ENCODE results near the gene GRID1. TPM values are rescaled to one million over a fixed set of nuclear protein-coding genes. Genes with fewer than 3 reads are reported as not detected.
"Not testable (repeated sequence)": the region's sequence is repeated elsewhere in the genome, so short reads cannot be mapped to it uniquely, and the experiment has no call there.

GRID1 gene
- total RNA-seq, 1 experiment from 2014 or later = not detected

DNA sequence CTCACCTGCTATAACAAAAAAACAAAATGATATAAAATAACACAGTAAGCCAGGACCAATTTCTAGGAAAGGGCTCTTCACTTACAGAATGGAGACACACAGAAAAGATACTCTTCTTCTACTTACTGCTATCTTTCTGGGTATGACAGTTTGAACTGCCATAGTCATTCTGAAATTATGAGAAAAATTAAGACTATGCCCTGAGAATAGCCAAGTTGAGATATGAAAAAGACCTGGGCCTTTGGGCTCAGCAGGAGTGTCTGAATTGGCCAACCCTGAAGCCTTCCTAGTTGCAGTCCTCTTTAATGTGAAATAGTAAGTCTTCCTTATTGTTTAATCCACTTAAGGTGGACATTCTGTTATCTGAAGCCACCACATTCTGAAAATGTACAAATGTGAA lies 519.5 kb downstream of the GRID1 start:
- Histone ChIP-seq H3K27ac (no peak overlapping the region), H3K4me1 (replicated peaks; ENCODE audit: insufficient read depth) (no peaks in the 10 kb centered on the region), H3K4me2 (no peak overlapping the region), H3K4me3 (no peak overlapping the region), H3K27me3 (ENCODE audit: insufficient read depth, low read depth) (no peaks in the 10 kb centered on the region), H3K79me2 (ENCODE audit: low read depth) (no peaks in the 10 kb centered on the region), H3K9me2 (ENCODE audit: insufficient read depth) (no peaks in the 10 kb centered on the region), H3K9me3 (ENCODE audit: insufficient read depth, low read depth) (no peaks in the 10 kb centered on the region), H4K20me1 (ENCODE audit: insufficient read depth) (no peaks in the 10 kb centered on the region), H3F3A (ENCODE audit: insufficient read depth, low read depth) (no peaks in the 10 kb centered on the region), H2AFZ (no peak overlapping the region), H3K36me3 (ENCODE audit: low read depth) (no peaks in the 10 kb centered on the region)
- BruUV-seq (replicated peaks) = no TSS peak
- CTCF ChIA-PET = no interaction called here
- intact Hi-C loops (cut with micrococcal nuclease; ENCODE audit: unreplicated experiment) = no loop called here
- no peak for TF ChIP-seq EZH2 (IDR thresholded peaks at IDR 0.05; ENCODE audit: low read depth)
- TF ChIP-seq, protein P1, sequence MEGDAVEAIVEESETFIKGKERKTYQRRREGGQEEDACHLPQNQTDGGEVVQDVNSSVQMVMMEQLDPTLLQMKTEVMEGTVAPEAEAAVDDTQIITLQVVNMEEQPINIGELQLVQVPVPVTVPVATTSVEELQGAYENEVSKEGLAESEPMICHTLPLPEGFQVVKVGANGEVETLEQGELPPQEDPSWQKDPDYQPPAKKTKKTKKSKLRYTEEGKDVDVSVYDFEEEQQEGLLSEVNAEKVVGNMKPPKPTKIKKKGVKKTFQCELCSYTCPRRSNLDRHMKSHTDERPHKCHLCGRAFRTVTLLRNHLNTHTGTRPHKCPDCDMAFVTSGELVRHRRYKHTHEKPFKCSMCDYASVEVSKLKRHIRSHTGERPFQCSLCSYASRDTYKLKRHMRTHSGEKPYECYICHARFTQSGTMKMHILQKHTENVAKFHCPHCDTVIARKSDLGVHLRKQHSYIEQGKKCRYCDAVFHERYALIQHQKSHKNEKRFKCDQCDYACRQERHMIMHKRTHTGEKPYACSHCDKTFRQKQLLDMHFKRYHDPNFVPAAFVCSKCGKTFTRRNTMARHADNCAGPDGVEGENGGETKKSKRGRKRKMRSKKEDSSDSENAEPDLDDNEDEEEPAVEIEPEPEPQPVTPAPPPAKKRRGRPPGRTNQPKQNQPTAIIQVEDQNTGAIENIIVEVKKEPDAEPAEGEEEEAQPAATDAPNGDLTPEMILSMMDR (conservative IDR thresholded peaks at IDR 0.05) = no peak
- POLR2A ChIA-PET (ENCODE audit: unreplicated experiment) = no interaction called here
- no peak for DNase-seq

DNA sequence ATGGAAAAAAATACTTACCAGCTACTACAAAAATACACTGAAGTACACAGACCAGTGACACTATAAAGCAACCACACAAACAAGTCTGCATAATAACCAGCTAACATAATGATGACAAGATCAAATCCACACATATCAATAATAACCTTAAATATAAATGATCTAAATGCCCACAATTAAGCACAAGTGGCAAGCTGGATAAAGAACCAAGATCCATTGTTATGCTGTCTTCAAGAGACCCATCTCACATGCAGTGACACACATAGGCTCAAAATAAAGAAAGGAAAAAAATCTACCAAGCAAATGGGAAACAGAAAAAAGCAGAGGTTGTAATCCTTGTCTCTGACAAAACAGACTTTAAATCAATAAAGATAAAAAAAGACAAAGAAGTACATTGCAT lies 527.9 kb downstream of the GRID1 start:
- H3K4me1 ChIP-seq (replicated peaks; ENCODE audit: insufficient read depth); H3K9me3 ChIP-seq (ENCODE audit: insufficient read depth, low read depth); CTCF ChIA-PET; H4K20me1 ChIP-seq (ENCODE audit: insufficient read depth); H3K4me2 ChIP-seq; BruUV-seq (replicated peaks); H3K36me3 ChIP-seq (ENCODE audit: low read depth); H3K9me2 ChIP-seq (ENCODE audit: insufficient read depth); DNase-seq; H3K27me3 ChIP-seq (ENCODE audit: insufficient read depth, low read depth); H3F3A ChIP-seq (ENCODE audit: insufficient read depth, low read depth); POLR2A ChIA-PET (ENCODE audit: unreplicated experiment); H3K4me3 ChIP-seq; H3K79me2 ChIP-seq (ENCODE audit: low read depth); H3K27ac ChIP-seq; intact Hi-C loops (cut with micrococcal nuclease; ENCODE audit: unreplicated experiment); H2AFZ ChIP-seq: not testable (repeated sequence)

DNA sequence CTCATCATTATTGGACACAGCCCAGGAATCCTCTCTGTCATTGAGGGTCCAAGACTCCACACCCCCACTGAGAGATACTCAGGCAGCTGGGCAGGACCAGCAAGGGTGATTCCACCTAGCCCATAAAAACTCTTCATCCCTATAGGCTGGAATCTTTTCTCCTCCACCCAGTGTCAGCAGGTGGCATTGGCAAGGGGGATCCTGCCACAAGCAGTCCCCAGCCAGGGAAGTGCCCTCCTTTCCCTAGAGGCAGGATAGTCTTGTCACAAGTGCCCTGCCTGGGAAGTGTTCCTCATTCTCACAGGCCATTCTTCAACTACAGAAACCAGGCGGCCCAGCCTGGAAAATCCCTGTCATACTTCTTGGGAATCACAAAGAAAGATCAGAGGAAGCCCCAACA lies 533.6 kb downstream of the GRID1 start:
- intact Hi-C loops (cut with micrococcal nuclease; ENCODE audit: unreplicated experiment) = no loop called here
- no peak for TF ChIP-seq EZH2 (IDR thresholded peaks at IDR 0.05; ENCODE audit: low read depth)
- TF ChIP-seq, protein P1 (conservative IDR thresholded peaks at IDR 0.05) = no peak
- Histone ChIP-seq H3K9me2 (ENCODE audit: insufficient read depth) (no peaks in the 10 kb centered on the region), H2AFZ (no peak overlapping the region), H3K27ac (no peak overlapping the region), H3K27me3 (ENCODE audit: insufficient read depth, low read depth) (no peaks in the 10 kb centered on the region), H3K4me1 (replicated peaks; ENCODE audit: insufficient read depth) (no peaks in the 10 kb centered on the region), H3K9me3 (ENCODE audit: insufficient read depth, low read depth) (no peaks in the 10 kb centered on the region), H3K4me3 (no peak overlapping the region), H4K20me1 (ENCODE audit: insufficient read depth) (no peaks in the 10 kb centered on the region), H3K4me2 (no peak overlapping the region), H3K36me3 (ENCODE audit: low read depth) (no peaks in the 10 kb centered on the region), H3F3A (ENCODE audit: insufficient read depth, low read depth) (no peaks in the 10 kb centered on the region), H3K79me2 (ENCODE audit: low read depth) (no peaks in the 10 kb centered on the region)
- ChIA-PET POLR2A (ENCODE audit: unreplicated experiment) (no interaction called here), CTCF (no interaction called here)
- no TSS peak for BruUV-seq (replicated peaks)
- DNase-seq = no peak

DNA sequence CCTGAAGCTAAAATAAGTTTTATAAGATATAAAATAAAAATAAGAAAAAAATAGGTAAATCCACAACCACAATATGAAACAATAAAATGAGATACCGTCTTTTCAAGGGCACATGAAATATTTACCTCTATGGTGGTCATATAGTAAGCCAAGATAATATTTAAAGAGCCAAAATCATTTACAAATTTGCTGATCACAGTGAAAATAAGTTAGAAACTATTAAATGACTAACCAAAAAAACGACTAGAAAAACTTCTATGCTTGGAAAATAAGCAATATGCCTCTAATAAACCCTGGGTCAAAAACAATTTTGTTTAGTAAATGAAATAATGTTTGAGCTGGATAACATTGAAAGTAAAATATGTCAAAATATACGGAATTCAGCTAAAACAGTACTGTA lies 535.2 kb downstream of the GRID1 start:
- H3K9me2 ChIP-seq (ENCODE audit: insufficient read depth) = no peaks in the 10 kb centered on the region
- ChIA-PET CTCF (no interaction called here), POLR2A (ENCODE audit: unreplicated experiment) (no interaction called here)
- no peaks in the 10 kb centered on the region for H3K4me1 ChIP-seq (replicated peaks; ENCODE audit: insufficient read depth)
- H3K79me2 ChIP-seq (ENCODE audit: low read depth) = no peaks in the 10 kb centered on the region
- no peak overlapping the region for H2AFZ ChIP-seq
- intact Hi-C loops (cut with micrococcal nuclease; ENCODE audit: unreplicated experiment) = no loop called here
- TF ChIP-seq, protein P1 (conservative IDR thresholded peaks at IDR 0.05) = no peak
- no peak for TF ChIP-seq EZH2 (IDR thresholded peaks at IDR 0.05; ENCODE audit: low read depth)
- no peak for DNase-seq
- no peaks in the 10 kb centered on the region for H3K36me3 ChIP-seq (ENCODE audit: low read depth)
- H3K27ac ChIP-seq = no peak overlapping the region
- no peaks in the 10 kb centered on the region for H3K27me3 ChIP-seq (ENCODE audit: insufficient read depth, low read depth)
- no peaks in the 10 kb centered on the region for H3K9me3 ChIP-seq (ENCODE audit: insufficient read depth, low read depth)
- no peaks in the 10 kb centered on the region for H3F3A ChIP-seq (ENCODE audit: insufficient read depth, low read depth)
- no TSS peak for BruUV-seq (replicated peaks)
- H3K4me3 ChIP-seq = no peak overlapping the region
- H4K20me1 ChIP-seq (ENCODE audit: insufficient read depth) = no peaks in the 10 kb centered on the region
- H3K4me2 ChIP-seq = no peak overlapping the region
